GM12873 (cell line): ENCODE data around the gene LHX1.

Experiments used
- CTCF ChIP-seq: IDR thresholded peaks from 2 replicates; pipeline ENCODE4 v1.5.1; 2012; ENCODE audit warnings: low read depth, mild to moderate bottlenecking, moderate library complexity, low read length, control low read depth; ENCODE audit not compliant: insufficient read depth; ENCODE audit errors: missing control alignments

The LHX1 gene

GRCh38 chr17:36913132-36913531, 24.1 kb upstream of the LHX1 start:
- TF ChIP-seq CTCF = no peak

- no peak for TF ChIP-seq CTCF
These were observed 19.0 kb upstream of the LHX1 start for GRCh38 chr17:36918211-36918691.

- no peak for TF ChIP-seq CTCF
These were observed 17.8 kb upstream of the LHX1 start for GRCh38 chr17:36919407-36919968.

- TF ChIP-seq CTCF = no peak
These were observed 17.0 kb upstream of the LHX1 start for GRCh38 chr17:36920032-36921005.

- no peak for TF ChIP-seq CTCF
These were observed 16.0 kb upstream of the LHX1 start for GRCh38 chr17:36921095-36921851.

GRCh38 chr17:36922175-36922574, 15.1 kb upstream of the LHX1 start:
- TF ChIP-seq CTCF = no peak

GRCh38 chr17:36923814-36924221, 13.5 kb upstream of the LHX1 start:
- no peak for TF ChIP-seq CTCF
